Chondrocyte (in vitro differentiated cells): ENCODE measurements around the gene TMEM273. TPM values are rescaled to one million over a fixed set of nuclear protein-coding genes. Genes with fewer than 3 reads are reported as not detected.

Experiments
- DNase-seq: peaks from one replicate; pipeline ENCODE4 v3.0.0; 2021; ENCODE audit warnings: mixed read lengths, low spot score
- H3K27ac Mint-ChIP-seq: one replicate; pipeline ENCODE4 v1.8.0; 2021; ENCODE audit warnings: mild to moderate bottlenecking, moderate library complexity, mixed read lengths; ENCODE audit not compliant: unreplicated experiment
- H3K27me3 Mint-ChIP-seq: 2 replicates; pipeline ENCODE4 v1.8.0; 2021; ENCODE audit warnings: low read depth, mixed read lengths
- H3K36me3 Mint-ChIP-seq: 2 replicates; pipeline ENCODE4 v1.8.0; 2021; ENCODE audit warnings: low read depth, mixed read lengths
- H3K4me1 Mint-ChIP-seq: 2 replicates; pipeline ENCODE4 v1.8.0; 2021; ENCODE audit warnings: low read depth, mild to moderate bottlenecking, mixed read lengths
- H3K4me3 Mint-ChIP-seq: one replicate; pipeline ENCODE4 v1.8.0; 2021; ENCODE audit warnings: mild to moderate bottlenecking, moderate library complexity, mixed read lengths; ENCODE audit not compliant: unreplicated experiment
- H3K9me3 Mint-ChIP-seq: 2 replicates; pipeline ENCODE4 v1.8.0; 2021; ENCODE audit warnings: low read depth, mixed read lengths
- total RNA-seq: library from RNA; stranded (reverse); gene quantifications from 3 replicates; pipeline ENCODE4 v1.2.1, GENCODE V29; 2021
- TF ChIP-seq, protein P1 (sequence below): fragments of 200-600 bp; sonication (generic); IDR thresholded peaks from 2 replicates; pipeline ENCODE4 v1.5.0; 2021; ENCODE audit warnings: antibody characterized with exemption, mild to moderate bottlenecking, moderate library complexity

TMEM273 gene
- total RNA-seq, 1 donor from 2014 or later: not detected

GRCh38 chr10:49177391-49178355, 10.5 kb downstream of the TMEM273 start:
- TF ChIP-seq, protein P1, sequence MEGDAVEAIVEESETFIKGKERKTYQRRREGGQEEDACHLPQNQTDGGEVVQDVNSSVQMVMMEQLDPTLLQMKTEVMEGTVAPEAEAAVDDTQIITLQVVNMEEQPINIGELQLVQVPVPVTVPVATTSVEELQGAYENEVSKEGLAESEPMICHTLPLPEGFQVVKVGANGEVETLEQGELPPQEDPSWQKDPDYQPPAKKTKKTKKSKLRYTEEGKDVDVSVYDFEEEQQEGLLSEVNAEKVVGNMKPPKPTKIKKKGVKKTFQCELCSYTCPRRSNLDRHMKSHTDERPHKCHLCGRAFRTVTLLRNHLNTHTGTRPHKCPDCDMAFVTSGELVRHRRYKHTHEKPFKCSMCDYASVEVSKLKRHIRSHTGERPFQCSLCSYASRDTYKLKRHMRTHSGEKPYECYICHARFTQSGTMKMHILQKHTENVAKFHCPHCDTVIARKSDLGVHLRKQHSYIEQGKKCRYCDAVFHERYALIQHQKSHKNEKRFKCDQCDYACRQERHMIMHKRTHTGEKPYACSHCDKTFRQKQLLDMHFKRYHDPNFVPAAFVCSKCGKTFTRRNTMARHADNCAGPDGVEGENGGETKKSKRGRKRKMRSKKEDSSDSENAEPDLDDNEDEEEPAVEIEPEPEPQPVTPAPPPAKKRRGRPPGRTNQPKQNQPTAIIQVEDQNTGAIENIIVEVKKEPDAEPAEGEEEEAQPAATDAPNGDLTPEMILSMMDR: no peak
- no peak overlapping the region for H3K4me3 Mint-ChIP-seq
- H3K27ac Mint-ChIP-seq: peak overlapping the region; percentile 55

DNA sequence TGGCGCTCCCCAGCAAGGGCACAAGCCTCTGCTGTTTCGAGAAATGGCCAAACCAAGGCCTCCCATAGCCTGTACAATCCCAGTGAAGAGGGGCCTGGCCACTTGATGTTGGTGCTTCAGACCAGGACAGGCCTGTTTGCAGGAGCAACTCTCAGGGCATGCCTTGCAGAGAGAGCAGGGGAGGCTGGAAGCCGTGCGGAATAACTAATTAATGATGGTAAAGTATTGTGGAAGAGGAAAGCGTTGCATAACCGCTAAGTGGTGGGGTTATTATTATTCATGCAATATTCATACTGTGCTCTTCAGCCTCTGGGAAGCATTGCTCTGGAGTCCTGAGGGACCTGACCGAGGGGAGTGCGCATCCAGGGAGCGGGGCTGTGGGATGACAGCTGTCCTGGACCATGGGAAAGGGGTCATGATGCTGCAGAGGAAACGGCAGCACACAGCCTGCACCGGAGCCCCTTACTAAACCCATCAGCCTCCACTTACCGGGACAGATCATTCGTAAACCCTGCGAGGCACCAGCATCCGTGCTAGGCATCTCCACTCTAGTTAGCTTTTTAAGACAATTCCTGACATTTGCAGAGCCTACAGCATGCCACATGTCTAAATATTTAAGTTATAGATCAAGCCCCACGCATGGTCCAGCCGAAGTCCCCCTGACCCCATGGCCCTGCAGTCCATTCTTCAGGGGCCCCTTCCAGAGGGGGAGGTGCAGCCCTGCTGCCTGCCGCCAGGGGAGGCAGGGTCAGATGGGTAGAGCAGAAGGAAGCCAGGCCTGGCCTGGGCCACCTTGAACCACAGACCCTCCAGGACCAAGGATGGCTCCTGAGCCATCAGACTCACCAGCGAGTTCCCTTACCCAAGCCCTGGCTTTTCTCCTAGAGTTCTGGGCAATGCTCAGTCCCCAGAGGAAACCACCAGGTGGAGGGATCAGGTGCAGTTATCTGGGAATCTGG, 11.6 kb downstream of the TMEM273 start:
- TF ChIP-seq, protein P1: no peak
- H3K9me3 Mint-ChIP-seq: no peaks in the 10 kb centered on the region
- no peak for DNase-seq
- H3K4me1 Mint-ChIP-seq: peaks cover 6% of the 10 kb centered on the region
- H3K27me3 Mint-ChIP-seq: peaks cover 7% of the 10 kb centered on the region
- no peak overlapping the region for H3K27ac Mint-ChIP-seq
- no peak overlapping the region for H3K4me3 Mint-ChIP-seq
- H3K36me3 Mint-ChIP-seq: no peaks in the 10 kb centered on the region

More at GRCh38 chr10:49177391-49178355, 10.5 kb downstream of the TMEM273 start:
- peaks cover 6% of the 10 kb centered on the region for H3K4me1 Mint-ChIP-seq
- no peaks in the 10 kb centered on the region for H3K36me3 Mint-ChIP-seq
- peaks cover 7% of the 10 kb centered on the region for H3K27me3 Mint-ChIP-seq
- no peaks in the 10 kb centered on the region for H3K9me3 Mint-ChIP-seq
- DNase-seq: no peak

DNA sequence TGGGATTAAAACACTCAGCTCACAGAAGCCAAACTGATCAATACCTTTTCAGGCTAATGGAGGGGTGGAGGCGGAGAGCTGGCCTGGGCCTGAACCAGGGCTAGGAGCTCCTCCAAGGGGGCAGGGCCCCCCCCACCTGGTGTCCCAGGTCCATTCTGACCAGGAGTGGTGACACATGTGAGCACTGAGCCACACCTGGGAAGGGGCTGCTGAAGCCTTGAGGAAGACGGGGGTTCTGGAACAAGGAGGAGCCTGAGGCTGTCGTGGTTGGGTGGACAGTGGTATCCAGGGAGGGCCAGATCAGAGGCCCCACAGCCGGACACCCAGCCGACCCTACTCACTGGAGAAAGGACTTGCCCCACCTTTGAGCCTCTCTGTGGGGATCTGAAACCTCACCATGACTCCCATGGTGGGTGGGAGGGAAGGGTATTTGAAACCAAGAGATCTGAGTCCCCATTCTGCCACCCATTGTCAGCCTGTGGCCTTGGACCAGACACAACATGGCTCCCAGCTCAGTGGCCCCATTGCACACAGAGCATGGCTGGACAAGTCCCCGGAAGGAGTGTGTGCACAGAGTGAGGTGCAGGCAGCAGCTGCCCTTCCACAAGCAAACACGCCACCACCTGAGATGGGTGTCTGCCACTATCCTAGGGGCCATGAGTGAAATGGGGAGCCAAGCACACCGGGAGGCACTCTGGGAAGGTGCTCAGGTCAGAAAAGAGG, 12.4 kb downstream of the TMEM273 start:
- peaks cover 4% of the 10 kb centered on the region for H3K27me3 Mint-ChIP-seq
- DNase-seq: no peak
- no peaks in the 10 kb centered on the region for H3K9me3 Mint-ChIP-seq
- peaks cover 6% of the 10 kb centered on the region for H3K4me1 Mint-ChIP-seq
- H3K27ac Mint-ChIP-seq: no peak overlapping the region
- no peaks in the 10 kb centered on the region for H3K36me3 Mint-ChIP-seq
- TF ChIP-seq, protein P1: no peak
- no peak overlapping the region for H3K4me3 Mint-ChIP-seq

- H3K9me3 Mint-ChIP-seq: no peaks in the 10 kb centered on the region
- no peak overlapping the region for H3K4me3 Mint-ChIP-seq
- DNase-seq: no peak
- peaks cover 6% of the 10 kb centered on the region for H3K4me1 Mint-ChIP-seq
- TF ChIP-seq, protein P1: no peak
- H3K36me3 Mint-ChIP-seq: no peaks in the 10 kb centered on the region
- no peaks in the 10 kb centered on the region for H3K27me3 Mint-ChIP-seq
- no peak overlapping the region for H3K27ac Mint-ChIP-seq
Measured at GRCh38 chr10:49174926-49175500, 13.2 kb downstream of the TMEM273 start.
